Head of caudate nucleus (tissue), 42 donors: ENCODE results near the gene CD55.

ENCODE experiments used
- DNase-seq, 42 donors: peaks; one replicate each; pipeline versions ENCODE4 v3.0.0 to v3.0.0-alpha.2; 2020 to 2021; ENCODE audit warnings: mixed read lengths in 7 of 42
- intact Hi-C: fragments of 100-400 bp; cut with DNase I; formaldehyde crosslinking; loops from one replicate; pipeline ENCODE4 v1.15.0; 2022

CD55 gene

GRCh38 chr1:207321790-207322645 lies 540 bp downstream of the CD55 start:
- intact Hi-C loops: loop anchor here (5.0 kb wide), 1 partner anchor 85 kb away; no protein-coding TSS in a partner anchor
- peak in 6 of 42 donors; percentile 10 to 57 (median 18) for DNase-seq

GRCh38 chr1:207323425-207324225 lies 2.1 kb downstream of the CD55 start:
- intact Hi-C loops: loop anchor here (5.0 kb wide), 1 partner anchor 84 kb away; no protein-coding TSS in a partner anchor
- DNase-seq: no peak

- intact Hi-C loops: no loop called here
- DNase-seq: no peak
These were observed 6.5 kb downstream of the CD55 start for GRCh38 chr1:207328004-207328403.

GRCh38 chr1:207328908-207329440 lies 7.5 kb downstream of the CD55 start:
- intact Hi-C loops: no loop called here
- DNase-seq: no peak

- no peak for DNase-seq
- intact Hi-C loops: no loop called here
These were observed 8.0 kb downstream of the CD55 start for GRCh38 chr1:207329469-207329868.

- intact Hi-C loops: no loop called here
- no peak for DNase-seq
These were observed 8.7 kb downstream of the CD55 start for GRCh38 chr1:207330011-207330710.

GRCh38 chr1:207331354-207332313 lies 10.2 kb downstream of the CD55 start:
- no peak for DNase-seq
- intact Hi-C loops: no loop called here

- intact Hi-C loops: no loop called here
- no peak for DNase-seq
These were observed 11.6 kb downstream of the CD55 start for GRCh38 chr1:207333009-207333600.

GRCh38 chr1:207333620-207334019 lies 12.1 kb downstream of the CD55 start:
- no peak for DNase-seq
- intact Hi-C loops: no loop called here

GRCh38 chr1:207334337-207334736 lies 12.9 kb downstream of the CD55 start:
- DNase-seq: no peak
- intact Hi-C loops: no loop called here

- intact Hi-C loops: no loop called here
These were observed 13.7 kb downstream of the CD55 start for GRCh38 chr1:207335138-207335537.

GRCh38 chr1:207335695-207336363 lies 14.4 kb downstream of the CD55 start:
- intact Hi-C loops: no loop called here
- peak in 1 of 42 donors; percentile 21 for DNase-seq

More at GRCh38 chr1:207335138-207335537, 13.7 kb downstream of the CD55 start:
- no peak for DNase-seq

- no peak for DNase-seq
- intact Hi-C loops: no loop called here
These were observed 15.3 kb downstream of the CD55 start for GRCh38 chr1:207336559-207337467.

- intact Hi-C loops: no loop called here
- no peak for DNase-seq
These were observed 20.9 kb downstream of the CD55 start for GRCh38 chr1:207342332-207342731.

- DNase-seq: no peak
- intact Hi-C loops: no loop called here
These were observed 22.2 kb downstream of the CD55 start for GRCh38 chr1:207343675-207344074.

- DNase-seq: no peak
- intact Hi-C loops: no loop called here
These were observed 22.7 kb downstream of the CD55 start for GRCh38 chr1:207344221-207344620.
